NCI-H128 (cell line): Measurements from ENCODE around the gene ADPRS.

Source experiments
- DNase-seq: peaks from one replicate; lab custom pipeline; 2025; ENCODE audit not compliant: unreplicated experiment; lab: John Stamatoyannopoulos, UW

ADPRS gene, protein sequence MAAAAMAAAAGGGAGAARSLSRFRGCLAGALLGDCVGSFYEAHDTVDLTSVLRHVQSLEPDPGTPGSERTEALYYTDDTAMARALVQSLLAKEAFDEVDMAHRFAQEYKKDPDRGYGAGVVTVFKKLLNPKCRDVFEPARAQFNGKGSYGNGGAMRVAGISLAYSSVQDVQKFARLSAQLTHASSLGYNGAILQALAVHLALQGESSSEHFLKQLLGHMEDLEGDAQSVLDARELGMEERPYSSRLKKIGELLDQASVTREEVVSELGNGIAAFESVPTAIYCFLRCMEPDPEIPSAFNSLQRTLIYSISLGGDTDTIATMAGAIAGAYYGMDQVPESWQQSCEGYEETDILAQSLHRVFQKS

DNA sequence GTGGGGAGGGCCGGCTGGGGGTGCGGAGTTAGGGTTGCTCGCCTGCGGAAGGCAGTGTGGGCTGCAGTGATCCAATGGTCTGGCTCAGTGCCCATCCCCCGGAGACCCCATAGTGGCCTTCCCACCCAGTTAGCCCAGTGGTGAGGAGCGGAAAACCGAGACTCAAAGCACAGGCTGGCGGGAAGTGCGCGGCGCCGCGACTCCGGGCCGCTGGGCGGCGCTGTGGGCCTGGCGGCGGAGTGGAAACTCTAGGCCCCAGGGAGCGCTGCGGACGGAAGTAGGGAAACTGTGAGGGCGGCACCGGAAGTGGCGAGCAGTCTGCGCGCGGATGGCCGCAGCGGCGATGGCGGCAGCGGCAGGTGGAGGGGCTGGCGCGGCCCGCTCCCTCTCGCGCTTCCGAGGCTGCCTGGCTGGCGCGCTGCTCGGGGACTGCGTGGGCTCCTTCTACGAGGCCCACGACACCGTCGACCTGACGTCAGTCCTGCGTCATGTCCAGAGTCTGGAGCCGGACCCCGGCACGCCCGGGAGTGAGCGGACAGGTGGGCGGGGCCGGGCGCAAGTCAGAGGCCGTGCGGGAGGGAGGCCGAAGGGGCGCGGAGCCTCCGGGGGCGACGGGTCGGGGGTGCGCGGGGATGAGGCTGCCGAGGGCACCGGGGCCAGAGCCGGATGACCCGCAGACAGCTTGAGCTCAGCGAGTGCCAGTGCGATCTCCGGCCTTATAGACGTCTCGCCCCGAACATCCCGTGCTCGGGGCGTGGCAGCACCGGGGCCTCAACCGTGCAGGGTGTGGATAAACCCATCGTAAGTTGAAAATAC, at the start of gene ADPRS:
TSS of gene ADPRS (plus strand) at position 316 of the 816 bp plus-strand sequence. CDS start at position 329, 13 bp downstream.
- peak; percentile 83 for DNase-seq

DNA sequence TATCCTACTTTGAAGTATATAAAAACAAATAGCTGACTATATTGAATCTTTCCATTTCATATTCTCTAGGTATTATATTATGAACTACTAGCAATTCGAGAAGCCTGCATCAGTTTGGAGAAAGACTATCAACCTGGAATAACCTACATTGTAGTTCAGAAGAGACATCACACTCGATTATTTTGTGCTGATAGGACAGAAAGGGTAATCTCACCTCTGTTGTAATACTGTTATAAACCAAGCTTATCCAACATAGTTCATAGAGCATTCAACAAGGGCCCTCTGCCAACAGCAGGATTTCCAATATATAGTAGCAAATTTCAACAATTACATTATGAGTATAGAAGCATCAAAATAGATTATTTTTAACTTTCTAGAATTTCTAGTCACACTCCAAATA, 48.5 kb upstream of the ADPRS start:
- DNase-seq = no peak

DNA sequence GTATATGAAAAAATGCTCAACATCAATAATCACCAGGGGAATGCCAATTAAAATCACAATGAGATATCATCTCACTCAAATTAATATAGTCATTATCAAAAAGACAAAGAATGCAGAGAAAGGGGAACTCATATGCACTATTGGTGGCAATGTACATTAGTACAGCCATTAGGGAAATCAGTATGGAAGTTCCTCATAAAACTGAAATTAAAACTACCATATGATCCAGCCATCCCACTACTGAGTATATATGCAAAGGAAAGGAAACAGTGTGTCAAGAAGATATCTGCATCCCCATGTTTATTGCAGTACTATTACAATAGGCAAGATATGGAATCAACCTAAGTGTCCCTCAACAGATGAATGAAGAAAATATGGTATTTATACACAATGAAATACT, 36.9 kb upstream of the ADPRS start:
- DNase-seq = no peak

DNA sequence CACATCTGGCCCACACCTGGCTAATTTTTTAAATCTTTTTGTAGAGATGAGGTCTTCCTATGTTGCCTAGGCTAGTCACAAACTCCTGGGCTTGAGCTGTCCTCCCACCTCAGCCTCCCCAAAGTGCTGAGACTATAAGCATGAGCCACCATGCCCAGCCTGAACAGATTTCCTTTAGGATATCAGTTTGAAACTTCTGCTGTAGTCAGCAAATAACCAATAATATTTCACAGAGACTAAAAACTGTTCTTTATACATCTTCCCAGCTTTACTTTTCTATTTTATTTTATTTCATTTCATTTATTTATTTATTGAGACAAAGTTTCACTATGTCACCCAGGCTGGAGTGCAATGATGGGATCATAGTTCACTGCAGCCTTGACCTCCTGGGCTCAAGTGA, 34.7 kb upstream of the ADPRS start:
- DNase-seq = no peak

DNA sequence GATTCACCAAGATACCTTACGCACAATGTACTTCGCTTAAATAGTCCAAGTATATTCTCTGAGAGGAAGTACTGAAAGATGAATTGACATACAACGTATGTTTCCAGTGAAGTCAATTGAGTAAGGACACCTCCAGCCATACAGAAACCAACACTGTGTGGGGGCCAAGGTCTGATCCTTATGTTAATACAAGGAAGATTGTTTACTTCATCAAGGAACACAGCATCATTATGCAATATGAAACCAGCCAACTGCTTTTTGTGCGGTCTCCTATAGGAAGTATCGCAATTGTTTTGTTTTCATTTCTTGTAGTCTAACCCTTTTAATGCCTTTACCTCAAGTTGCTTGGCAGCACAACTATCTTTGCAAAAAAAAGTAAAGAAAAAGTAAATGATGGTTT, 33.0 kb upstream of the ADPRS start:
- DNase-seq = no peak

DNA sequence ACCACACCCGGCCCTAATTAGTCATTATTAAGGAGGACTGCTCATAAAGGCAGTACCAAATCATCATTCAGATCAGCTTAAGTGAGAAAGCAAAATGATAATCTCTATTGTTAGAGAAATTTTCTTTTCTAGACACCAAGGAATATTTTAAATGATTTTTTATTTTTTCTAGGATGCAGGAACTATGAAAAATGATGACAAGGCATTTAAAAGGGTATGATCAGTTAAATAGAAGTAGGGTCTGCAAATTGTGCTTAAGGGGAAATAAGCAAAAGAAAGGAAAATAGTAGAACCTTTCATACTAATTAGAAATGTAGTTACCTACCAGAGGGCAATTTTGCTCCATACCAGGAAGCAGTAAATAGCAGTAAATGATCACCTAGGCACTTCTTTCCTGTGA, 26.4 kb upstream of the ADPRS start:
- DNase-seq = no peak

DNA sequence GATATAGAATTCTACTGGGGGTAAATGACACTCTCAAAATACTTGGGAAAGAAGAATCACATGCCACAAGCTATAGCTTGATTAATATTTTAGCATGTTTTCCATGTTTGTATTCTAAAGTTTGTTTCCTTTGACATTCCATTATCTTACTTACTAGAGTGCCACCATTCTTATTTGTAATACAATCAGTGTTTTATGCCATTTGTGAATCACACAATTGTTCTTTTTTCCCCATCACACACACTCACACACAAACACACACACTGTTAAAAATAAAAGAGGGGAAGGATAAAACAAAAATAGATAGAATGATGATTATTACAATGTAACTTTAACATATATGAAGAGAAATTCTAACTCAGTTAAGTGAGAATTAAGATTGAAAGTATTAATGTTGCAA, 20.8 kb upstream of the ADPRS start:
- DNase-seq = no peak

DNA sequence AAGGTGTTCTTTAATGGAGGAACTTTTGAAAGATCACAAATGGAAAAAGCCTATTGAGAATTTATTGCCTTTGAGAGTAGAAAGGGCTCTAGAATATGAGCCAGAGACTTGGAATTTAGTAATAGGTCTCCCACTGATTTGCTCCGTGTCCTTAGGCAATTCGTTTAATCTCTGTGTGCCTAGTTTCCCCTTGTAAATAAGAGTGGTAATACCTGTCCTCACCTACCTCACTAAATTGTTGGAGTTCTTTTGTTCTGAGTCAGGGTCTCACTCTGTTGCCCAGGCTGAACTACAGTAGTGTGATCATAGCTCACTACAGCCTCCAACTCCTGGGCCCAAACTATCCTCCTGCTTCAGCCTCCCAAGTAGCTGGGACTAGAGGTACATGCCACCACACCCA, 19.8 kb upstream of the ADPRS start:
- DNase-seq = no peak

DNA sequence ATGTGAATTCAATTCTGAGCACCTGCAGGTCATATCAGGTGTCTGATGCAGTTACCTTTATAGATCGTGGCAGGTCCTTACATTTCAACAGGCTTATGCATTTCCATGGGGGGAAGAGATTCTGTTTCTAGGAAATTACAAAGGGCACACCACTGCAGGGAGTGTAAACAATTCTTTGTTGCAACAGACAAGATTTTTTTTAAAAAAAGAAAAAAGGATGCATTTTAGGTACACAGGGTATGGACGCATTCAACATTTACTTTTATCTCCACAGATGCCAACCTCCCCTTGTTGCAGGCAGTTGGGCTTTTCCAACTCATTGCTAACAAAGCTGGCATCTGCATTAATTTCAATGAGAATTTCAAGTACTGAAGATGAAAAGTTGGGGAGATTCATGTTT, 18.3 kb upstream of the ADPRS start:
- DNase-seq = peak; percentile 64

DNA sequence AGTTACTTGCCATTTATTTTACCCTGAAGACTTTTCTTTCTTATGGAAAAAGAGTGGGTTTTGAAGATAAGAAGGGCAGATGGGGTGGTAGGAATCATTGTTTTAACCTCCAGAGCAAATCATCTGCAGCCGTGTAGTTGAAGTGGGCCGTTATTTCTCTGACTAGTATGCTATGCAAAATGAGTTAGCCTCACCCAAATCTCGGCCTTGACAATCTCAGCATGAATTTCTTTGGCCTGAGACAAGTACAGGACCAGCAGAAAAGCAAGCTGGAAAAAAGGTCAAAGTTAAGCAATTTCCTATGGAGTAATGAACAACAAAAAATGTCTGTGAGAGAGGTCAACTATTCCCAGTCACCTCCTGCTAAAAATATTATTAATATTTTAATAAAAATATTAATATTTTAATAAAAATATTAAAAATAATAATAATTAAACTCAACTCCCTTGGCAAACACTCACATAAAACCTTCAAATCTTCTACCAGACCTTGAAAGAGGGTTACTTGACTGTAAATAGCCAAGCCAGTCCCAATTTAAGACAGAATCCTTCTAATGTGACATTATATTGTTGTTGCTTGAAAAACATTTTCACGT, 11.6 kb upstream of the ADPRS start:
- DNase-seq = no peak

DNA sequence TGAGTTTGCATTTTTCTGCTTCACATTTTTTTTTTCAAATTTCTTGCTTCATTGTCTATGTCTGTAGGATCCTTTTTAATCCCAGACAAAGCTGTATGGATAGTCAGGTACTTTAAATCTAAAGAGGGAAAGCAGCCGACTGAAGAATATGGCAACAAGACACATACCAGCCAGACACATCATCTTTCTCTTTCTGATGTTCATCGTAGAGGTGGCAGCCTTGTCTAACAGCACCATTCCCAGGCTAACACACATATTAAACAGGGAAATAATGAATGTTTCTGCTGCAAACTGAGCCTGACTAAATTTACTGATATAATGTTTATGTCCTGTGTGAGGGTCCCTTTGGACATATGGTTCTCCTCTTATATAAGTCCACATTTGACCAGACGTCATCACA, 8.5 kb upstream of the ADPRS start:
- DNase-seq = no peak

DNA sequence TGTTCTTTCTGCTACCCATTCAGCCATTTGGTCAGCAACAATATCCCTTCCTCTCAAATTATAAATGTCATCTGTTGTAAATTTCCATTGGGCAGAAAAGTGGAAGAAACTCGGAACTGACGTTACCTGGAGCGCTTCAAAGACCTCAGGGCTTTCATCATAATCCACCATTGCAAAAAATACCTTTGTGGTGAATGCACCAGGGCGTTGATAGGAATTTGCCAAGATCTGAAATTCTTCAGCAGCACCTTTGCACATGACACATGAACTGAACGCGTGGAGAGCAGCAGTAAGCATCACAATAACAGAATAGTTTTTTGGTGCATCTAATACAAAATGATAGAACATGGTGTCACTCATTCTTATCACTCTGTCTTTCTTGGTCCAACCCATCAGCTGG, 7.9 kb upstream of the ADPRS start:
- no peak for DNase-seq

DNA sequence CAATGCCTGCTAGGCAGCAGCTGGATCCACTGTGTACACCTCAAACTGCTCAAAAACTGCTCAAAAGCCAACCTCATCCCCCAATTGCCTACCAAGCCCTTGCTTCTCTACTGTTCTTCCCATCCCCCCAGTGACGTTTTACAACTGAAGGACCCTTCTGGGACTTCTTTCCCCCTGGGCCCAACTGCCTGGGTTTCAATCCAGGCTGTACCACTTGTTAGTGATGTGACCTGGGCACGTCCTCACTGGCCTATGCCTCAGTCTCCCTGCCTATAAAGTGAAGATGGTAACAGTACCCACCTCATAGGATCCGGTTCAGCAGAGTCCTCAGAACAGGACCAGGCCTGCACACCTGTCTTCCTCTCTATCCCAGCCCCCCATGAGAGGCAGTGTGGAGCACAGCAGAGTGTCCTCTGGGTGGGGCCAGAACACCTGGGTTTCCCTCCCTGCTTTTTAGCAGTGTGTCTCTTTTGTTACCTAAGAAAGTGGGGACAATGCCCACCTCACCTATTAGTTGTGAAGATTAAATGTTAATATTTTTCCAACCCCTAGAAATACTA, 6.7 kb upstream of the ADPRS start:
- no peak for DNase-seq

DNA sequence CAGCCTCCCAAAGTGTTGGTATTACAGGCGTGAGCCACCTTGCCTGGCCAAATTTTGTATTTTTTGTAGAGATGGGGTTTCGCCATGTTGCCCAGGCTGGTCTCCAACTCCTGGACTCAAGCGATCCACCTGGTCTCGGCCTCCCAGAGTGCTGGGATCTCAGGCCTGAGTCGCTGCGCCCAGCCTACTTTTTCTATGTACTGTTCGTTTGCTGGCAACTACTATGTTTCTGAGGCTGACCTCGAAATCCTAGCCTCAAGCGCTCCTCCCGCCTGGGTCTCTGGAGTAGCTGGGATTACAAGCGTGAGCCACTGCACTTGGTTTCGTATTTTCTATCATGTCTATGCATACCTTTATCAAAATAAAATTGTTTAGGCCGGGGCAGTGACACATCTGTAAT, 5.5 kb upstream of the ADPRS start:
- no peak for DNase-seq

DNA sequence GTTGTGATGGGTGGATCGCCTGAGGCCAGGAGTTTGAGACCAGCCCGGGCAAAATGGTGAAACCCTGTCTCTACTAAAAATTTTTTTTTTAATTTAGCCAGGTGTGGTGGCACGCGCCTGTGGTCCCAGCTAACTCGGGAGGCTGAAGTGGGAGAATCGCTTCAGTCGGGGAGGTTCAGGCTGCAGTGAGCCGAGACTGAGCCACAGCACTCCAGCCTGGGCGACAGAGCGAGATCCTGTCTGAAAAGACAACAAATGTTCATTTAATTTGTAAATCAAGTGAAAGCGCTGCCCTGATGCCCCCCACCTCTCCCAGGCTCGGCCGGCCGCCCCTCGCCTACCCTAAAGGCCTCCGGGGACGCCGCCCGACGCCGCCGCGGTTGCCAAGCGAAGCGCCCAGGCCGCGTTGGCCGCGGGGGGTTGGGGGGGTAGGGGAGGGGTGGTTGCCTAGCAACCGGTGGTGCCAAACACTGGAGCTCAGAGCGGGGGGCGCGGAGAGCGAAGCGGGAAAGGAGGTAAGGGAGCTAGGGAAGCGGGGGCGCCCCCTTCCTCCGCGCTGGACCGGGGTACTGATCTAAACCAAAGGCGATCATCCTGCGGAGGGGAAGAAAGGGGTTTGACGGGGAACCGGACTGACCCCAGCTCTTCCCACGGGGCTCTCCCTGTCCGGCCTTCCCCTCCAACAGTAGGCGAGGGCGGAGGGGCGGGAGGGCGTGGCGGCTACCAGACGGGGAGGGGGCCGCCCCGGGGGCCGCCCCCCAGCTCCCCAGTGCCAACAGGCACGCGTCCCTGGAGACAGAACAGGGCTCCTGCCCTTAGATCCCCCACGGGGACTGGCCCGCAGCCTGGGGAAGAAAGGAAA, 4.8 kb upstream of the ADPRS start, which contains the start of gene TEKT2:
TSS of gene TEKT2 (plus strand) at position 460 of the 862 bp plus-strand sequence. CDS start 828 bp downstream, outside the sequence.
- peak; percentile 80 for DNase-seq

DNA sequence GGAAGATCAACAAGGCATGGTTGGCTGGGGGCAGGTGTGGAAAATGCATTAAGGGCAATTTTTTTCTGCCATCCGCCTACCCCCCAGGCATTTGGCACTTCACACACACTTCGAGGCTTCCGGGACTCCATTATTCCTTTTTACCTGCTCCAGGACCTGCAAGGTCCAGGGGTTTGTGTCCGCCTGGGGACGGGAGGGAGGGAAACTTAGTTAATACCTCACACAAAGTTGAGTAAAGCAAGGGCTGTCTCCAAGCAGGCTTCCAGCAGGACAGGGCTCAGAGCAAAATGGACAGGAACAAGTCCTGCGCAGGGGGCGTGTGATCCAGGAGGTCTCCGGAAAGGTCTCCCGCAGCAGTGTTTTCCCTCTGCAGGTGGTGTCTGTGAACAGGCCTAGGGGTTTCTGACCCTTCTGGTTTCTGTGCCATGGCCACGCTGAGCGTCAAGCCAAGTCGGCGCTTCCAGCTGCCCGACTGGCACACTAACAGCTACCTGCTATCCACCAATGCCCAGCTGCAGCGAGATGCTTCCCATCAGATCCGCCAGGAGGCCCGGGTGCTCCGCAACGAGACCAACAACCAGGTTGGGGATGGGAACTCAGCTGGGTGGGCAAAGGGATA, 4.1 kb upstream of the ADPRS start:
- no peak for DNase-seq

DNA sequence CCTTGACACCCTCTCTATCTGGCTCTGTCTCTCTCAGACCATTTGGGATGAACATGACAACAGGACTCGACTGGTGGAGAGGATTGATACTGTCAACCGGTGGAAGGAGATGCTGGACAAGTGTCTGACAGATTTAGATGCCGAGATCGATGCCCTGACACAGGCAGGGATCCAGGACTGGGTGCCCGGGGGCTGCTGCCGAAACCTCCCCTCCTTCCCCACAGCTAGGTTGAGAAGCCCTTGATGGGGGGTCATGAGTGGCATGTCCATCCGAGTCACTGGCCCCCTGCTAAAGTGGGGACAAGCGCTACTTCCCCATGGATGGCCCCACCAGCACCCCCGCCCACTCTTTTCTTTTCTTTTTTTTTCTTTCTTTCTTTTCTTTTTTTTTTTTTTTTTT, 3.6 kb upstream of the ADPRS start:
- no peak for DNase-seq

DNA sequence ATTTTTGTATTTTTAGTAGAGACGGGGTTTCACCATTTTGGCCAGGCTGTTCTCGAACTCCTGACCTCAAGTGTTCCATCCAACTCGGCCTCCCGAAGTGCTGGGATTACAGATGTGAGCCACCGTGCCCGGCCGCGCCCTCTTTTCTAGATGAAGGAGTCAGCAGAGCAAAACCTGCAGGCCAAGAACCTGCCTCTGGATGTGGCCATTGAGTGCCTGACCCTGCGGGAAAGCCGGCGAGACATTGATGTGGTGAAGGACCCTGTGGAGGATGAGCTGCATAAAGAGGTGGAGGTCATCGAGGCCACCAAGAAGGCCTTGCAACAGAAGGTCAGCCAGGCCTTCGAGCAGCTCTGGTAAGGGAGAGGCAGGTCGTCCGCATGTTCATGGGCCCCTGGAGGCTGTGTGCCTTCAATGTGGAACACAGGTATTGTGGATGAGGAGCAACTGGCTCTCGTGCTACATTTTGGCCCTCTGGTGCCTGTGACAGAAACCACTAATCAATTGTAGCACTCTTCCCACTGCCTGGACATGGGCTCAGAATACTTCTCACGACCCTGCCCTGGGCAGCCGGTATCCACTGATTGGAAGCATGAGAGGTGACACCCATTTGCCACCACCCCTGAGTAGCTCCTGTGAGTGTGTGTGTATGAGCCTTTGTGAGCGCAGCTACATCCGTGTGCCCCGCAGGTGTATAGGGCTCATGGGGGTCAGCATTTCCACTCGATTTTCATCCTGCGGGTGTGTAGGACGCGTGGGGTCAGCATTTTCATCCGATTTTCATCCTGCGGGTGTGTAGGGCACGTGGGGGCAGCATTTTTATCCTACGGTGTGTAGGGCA, 2.8 kb upstream of the ADPRS start:
- no peak for DNase-seq

DNA sequence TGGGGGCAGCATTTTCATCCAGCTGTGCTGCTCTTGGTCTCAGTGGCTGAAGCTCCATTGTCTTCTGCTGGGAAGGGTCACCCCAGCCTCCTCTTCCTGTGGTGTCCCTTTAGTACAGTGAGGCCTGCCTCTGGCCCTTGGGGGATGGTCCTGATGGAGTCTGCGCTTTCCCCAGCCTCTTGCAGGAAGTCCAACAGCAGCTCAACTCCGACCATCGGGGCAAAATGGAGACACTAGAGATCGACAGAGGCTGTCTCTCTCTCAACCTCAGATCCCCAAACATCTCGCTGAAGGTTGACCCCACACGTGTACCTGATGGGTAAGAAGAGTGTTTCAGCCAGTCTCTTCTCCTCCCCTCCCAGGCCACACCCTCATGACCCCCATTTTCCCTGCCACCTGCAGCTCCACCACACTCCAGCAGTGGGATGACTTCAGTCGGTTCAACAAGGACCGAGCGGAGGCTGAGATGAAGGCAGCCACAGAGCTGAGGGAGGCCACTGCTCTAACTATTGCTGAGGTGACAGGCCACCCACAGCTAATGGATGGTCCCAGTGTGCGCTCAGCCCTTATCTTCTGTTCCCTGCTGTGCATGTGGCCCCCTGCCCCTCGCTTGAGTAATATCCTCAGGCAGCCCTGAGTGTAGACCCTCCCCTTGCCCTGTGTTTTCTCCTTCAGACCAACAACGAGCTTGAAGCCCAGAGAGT, 2.0 kb upstream of the ADPRS start:
- no peak for DNase-seq
